D721Med (cell line): ENCODE data around the gene RGS7.

Experiments
- DNase-seq: peaks from one replicate; pipeline ENCODE4 v3.0.0; 2011; ENCODE audit warnings: low spot score; ENCODE audit not compliant: insufficient read length
- FAIRE-seq: peaks from 2 replicates; lab custom pipeline; 2011; peaks lifted over from hg19 to GRCh38; lab: Jason Lieb, UNC
- CTCF ChIP-seq: IDR thresholded peaks from 2 replicates; pipeline ENCODE4 v1.5.1; 2012; ENCODE audit warnings: mild to moderate bottlenecking, control low read depth; ENCODE audit not compliant: insufficient read depth; ENCODE audit errors: missing control alignments

Gene RGS7

GRCh38 chr1:240824238-240824637 lies 532.8 kb downstream of the RGS7 start:
- DNase-seq (no peak), FAIRE-seq (no peak)
- no peak for TF ChIP-seq CTCF

- no peak for DNase-seq
- FAIRE-seq: no peak
- no peak for TF ChIP-seq CTCF
Measured at GRCh38 chr1:240823357-240823756, 533.6 kb downstream of the RGS7 start.

DNA sequence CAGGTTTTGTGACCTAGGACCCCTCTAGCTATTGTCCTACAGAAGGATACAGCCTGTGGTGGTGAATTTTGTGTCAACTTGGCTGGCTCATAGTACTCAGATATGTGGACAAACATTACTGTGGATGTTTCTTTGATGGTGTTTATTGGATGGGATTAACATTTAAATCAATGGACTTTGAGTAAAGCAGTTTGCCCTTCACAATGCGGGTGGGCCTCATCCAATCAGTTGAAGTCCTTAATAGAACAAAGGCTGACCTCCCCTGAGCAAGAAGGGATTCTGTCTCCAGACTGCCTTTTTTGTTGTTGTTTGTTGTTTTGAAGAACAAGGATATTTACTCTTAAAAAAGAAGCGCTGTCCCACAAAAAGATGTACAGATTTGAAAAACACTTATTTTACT lies 535.1 kb downstream of the RGS7 start:
- DNase-seq: no peak
- no peak for TF ChIP-seq CTCF

DNA sequence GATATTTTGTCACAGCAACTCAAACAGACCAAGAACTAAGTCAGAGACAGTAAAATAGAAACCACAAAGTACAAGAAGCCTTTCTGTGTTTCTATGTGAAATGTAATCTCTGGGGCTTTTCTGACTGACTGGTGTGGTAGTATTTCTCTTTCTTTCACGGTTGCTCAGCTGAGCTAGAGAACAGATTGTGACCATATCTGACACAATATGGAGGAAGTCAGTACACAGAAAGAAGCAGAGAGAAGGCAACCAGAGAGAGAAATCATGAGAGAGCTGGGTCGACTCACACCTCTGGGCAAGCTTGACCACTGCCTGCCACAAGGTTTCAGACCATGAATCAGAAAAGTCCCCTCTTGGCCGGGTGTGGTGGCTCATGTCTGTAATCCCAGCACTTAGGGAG lies 536.2 kb downstream of the RGS7 start:
- FAIRE-seq (no peak), DNase-seq (no peak)
- TF ChIP-seq CTCF: no peak

More for the DNA sequence above, 535.1 kb downstream of the RGS7 start:
- FAIRE-seq: no peak

DNA sequence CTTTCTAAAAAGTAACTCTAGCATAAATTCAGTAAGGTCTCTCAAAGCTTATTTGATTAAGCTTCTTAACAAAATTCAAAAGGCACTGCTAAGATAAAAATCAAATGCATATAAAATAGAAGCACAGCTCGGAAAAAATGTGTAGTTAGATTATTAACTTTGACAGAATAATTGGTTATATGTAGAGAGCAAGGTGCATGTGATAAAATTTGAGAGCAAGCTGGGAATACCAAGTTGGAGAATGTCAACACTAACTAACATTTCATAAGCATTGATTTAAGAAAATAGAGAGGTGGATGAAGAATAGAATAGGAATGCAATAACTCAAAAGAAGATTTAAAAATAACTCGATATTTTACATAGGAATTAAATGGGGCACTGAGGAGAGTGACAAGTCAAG lies 540.5 kb downstream of the RGS7 start:
- DNase-seq (no peak), FAIRE-seq (no peak)
- no peak for TF ChIP-seq CTCF

DNA sequence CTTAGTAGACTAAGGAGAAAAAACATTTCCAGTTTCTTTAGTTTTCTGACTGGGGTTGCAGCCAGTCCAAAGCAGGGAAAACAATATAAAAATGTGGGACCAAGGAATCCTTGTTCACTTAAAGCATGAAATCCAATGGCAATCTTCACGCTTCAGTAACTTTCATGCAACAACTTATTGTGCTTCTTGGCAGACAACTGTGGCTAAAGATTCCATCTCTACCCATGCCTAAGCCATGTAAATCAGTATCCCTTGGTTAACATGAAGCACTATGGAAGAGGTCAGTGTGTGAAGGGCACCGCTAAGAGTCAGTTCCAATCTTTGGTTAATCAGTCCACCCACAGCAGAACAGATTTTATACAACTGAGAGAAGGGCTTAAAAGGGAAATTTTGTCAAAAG lies 543.3 kb downstream of the RGS7 start:
- FAIRE-seq (no peak), DNase-seq (no peak)
- no peak for TF ChIP-seq CTCF

DNA sequence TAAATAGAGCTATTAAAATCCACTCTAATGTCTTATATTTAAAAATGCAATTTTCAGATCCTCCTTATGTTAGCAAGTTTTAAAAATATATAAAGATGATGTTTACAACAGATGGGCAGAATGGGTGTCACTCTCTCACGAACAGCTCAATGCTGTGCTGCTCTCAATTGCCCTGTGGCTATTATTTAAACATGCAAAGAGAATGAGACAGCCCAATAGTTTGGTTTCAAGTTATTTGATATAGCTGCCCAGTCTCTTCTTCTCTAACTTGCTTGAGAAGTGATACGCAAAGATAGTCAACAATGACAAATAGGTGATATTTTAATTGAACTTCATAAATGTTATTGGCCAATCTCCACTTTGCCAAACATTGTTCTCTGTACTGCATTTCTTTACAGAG lies 545.7 kb downstream of the RGS7 start:
- TF ChIP-seq CTCF: no peak
- DNase-seq (no peak), FAIRE-seq (no peak)
